HEK293T (cell line): ENCODE data around the gene SCG2.

ENCODE experiments used
- BHLHE40 ChIP-seq: fragments of 450-650 bp; IDR thresholded peaks from 2 replicates; pipeline ENCODE4 v1.6.1; 2016; ENCODE audit warnings: mild to moderate bottlenecking, moderate library complexity, borderline replicate concordance
- FOXA1 ChIP-seq: fragments of 450-650 bp; IDR thresholded peaks from 2 replicates; pipeline ENCODE4 v1.6.1; 2016; ENCODE audit warnings: mild to moderate bottlenecking
- TARDBP ChIP-seq: fragments of 450-650 bp; IDR thresholded peaks from 2 replicates; pipeline ENCODE4 v1.6.1; 2016
- ZNF384 ChIP-seq: fragments of 450-650 bp; IDR thresholded peaks from 2 replicates; pipeline ENCODE4 v1.6.1; 2016

GRCh38 chr2:223643309-223643708 lies 41.1 kb upstream of the SCG2 start:
- TF ChIP-seq BHLHE40 (no peak), FOXA1 (no peak), TARDBP (no peak), ZNF384 (no peak)
